Amygdala (tissue), 56 donors: Measurements from ENCODE around the gene MRLN.

Source experiments
- DNase-seq, 56 donors: peaks; one replicate each; lab custom pipeline; 2025; lab: John Stamatoyannopoulos, UW

The MRLN gene

DNA sequence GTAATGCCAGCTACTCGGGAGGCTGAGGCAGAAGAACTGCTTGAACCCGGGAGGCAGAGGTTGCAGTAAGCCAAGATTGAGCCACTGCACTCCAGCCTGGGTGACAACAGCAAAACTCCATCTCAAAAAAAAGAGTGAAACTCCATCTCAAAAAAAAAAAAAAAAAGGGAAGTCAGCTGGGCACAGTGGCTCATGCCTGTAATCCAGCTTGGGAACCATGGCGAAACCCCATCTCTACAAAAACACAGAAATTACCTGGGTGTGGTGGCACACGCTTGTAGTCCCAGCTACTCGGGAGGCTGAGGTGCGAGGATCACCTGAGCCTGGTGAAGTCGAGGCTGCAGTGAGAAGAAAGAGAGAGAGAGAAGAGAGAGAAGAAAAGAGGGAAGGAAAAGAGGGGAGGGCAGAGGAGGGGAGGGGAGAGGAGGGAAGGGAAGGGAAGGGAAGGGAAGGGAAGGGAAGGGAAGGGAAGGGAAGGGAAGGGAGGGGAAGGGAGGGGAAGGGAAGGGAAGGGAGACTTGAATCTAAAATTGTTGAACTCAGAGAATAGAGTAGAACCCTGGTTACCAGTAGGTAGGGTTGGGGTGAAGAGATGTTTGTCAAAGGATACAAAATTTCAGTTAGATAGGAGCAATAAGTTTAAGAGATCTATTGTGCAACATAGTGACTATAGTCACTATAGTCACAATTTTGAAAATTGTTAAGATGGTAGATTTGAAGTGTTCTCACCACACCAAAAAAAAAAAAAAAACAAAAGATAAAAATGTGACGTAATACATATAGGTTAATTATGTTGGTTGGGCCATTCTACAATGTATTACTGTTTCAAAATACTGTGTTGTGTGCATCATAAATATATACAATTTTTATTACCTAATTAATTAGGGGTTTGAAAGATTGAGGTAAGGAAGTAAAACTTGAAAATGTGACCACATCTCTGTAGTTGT, 46.1 kb downstream of the MRLN start:
- no peak for DNase-seq

DNA sequence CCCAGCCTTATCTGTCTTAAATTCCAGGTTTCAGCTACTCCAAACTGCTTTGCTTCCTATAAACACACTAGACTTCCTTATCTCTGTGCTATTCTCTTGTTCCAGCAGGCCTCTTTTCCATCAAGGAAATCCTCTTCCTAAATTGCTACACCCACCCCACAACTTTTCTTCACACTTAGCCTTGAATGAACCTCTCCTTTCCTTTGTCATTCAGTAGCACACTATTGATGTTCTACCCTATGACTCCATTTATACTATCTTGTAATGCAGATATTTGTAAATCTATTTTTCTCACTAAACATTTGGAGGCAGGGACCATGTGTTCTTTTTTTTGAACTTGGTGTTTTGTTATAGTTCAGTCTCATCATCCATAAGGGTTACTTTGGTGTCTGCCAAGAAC, 47.3 kb downstream of the MRLN start:
- no peak for DNase-seq

- no peak for DNase-seq
Observed at GRCh38 chr10:59704630-59705029, 48.6 kb downstream of the MRLN start.

- no peak for DNase-seq
Observed at GRCh38 chr10:59702347-59702746, 50.9 kb downstream of the MRLN start.

DNA sequence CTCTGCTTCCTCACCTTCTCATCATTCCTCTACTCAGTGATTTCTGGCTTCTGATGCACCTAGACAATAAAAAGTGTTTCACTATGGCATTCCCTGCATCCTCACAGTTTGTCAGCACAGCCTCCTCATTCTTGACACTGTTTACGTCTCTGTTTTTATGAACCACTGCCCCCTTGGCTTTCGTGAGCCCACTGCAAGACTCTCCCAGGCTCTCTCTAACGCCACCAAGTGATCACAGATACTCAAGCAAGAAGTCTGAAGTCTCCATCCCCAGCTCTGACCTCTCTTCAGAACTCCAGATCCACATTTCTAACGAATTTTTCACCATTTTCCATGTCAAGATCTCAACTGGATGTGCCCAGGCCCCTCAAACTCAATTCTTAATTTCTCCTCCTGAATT, 52.5 kb downstream of the MRLN start:
- DNase-seq: no peak

DNA sequence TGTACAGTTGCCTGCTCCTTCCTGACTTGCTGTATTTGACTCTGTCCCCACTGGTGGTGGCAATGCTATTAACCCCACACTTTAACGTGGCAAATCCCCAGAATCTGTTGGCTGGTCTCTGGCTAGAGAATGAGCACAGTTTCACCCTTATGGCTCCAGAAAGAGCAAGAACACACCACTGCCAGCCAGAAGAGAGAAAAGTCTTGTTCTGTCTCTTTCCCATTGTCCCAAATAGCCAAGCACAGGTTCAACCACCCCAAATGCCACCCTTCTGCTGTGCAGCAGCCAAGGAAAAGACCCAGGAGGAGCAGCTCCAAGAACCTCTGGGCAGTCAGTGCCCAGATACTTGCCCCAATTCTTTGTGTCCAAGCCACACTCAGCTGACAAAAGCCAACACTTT, 54.9 kb downstream of the MRLN start:
- DNase-seq: peak in 20 of 56 donors; percentile 3 to 64 (median 14)

GRCh38 chr10:59695637-59696036, 57.6 kb downstream of the MRLN start:
- DNase-seq: no peak

- no peak for DNase-seq
Observed at GRCh38 chr10:59694936-59695335, 58.3 kb downstream of the MRLN start.

DNA sequence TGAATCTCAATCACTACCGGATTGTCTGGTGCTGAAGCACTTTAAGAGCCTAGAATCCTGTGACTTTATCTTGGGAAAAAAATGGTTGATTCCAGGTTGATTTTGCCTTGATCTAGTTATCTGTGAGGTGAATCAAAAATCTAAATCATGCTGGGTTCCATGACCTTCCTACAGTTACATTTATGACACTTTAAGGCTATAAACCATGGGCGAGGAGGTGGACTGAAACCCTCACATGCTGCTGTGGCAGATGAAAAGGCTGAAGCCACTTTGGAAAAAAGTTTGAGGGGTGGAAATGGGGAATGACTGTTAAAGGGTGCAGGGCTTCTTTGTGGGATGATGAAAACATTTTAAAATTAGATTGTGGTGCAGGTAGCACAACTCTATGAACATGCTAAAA, 61.1 kb downstream of the MRLN start:
- no peak for DNase-seq

DNA sequence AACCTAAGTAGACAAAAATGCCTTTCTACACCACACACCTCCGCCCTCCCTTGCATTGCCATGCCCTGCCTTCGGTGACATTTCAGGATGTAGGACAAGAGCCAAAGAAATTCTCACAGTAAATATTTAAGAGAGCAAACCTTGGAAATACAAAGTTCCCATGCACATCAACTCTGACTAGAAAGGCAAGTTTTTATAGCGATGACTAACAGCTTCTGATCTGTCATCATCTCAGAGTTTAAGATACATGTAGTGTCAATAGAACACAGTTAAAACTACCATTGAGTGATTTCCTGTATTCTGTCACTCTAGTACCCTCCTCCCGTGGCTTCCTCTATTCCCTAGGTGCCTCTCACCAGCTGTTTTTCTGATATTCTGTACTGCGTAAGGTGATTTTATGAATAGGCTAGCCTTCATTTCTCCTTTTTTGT, 64.3 kb downstream of the MRLN start:
- no peak for DNase-seq

DNA sequence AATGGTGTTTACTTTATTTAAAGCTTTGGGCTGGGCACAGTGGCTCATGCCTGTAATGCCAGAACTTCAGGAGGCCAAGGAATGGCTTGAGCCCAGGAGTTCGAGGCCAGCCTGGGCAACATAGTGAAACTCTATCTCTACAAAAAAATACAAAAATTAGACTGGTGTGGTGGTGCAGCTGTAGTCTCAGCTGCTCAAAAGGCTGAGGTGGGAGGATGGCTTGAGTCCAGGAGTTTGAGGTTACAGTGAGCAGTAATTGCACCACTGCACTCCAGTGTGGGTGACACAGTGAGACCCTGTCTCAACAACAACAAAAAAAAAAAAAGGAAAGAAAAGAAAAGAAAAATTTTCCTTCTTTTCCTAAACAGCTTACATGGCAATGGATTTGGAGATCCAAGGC, 65.6 kb downstream of the MRLN start:
- DNase-seq: no peak
